GM21423 (cell line): ENCODE data around the gene HNRNPUL2.
"Not testable (repeated sequence)": the region's sequence is repeated elsewhere in the genome, so short reads cannot be mapped to it uniquely, and the experiment has no call there.

Experiments
- ATAC-seq: cut with Tn5 transposase; IDR thresholded peaks from one replicate; pipeline ENCODE4 v1.9.1; 2021; ENCODE audit warnings: mild to moderate bottlenecking, moderate library complexity; ENCODE audit not compliant: unreplicated experiment

The HNRNPUL2 gene

DNA sequence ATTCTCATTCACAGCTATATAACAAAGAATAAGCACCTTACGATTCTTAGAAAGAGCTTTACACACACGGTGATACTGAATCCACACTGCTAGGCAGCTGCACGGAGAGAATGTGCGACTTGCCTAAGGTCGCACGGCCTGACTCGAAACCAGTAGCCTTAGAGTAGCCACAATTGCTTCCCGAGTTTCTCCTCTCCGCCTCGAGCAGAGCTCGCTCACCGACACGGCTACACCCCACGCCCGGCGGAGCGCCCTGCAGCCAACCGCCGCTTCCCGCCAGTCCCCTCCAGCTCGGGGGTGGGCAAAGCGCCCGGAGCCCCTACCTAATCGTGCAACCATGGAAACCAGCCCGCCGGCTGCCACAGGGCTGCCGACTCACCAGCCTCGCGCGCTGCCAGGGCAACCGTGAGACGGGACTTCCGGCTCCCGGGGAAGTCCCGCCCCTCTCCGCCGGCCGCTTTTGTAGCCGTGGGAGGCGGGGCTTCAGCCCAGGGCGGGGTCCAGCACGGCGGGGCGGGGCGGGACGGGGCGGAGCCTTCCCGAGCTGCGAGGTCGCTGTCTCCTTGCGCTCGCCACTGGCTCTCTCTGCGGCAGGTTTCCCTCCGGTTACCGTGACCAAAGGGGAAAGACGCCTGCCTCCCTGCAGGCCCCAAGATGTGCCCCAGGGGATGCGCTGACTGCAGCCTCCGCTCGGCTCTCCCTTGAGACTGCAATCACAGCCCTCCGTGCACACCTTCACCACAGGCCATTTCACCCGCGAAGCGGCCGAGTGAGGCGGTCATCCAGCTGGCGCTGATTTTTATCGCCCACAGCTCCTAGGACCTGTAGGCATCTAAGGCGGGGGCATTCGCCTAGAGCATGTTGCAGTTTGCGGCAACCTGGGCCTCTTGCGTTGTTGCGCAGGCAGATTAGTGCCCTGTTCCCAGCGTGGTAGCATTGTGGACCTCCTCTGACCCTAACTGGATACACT lies 21.1 kb downstream of the HNRNPUL2 start:
- peak; percentile 51 for ATAC-seq

DNA sequence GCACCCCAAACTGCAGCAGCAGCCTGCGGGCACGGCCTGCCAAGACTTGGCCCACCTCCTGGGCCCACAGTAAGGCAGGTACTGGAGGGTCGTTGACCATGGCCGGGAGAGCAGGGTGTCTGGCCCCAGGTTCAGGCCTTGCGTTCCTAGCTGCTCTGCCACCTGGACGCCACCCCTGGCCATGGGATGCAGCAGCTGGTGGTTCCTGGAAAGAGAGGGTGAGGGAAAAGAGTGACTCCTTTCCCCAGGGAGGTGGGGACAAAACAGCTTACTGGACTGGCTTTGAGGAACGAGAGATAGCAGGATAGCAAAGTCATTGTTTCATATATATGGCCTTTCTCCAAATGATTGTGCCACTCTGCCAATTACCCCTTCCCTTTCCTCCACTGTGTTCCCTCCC lies 21.8 kb downstream of the HNRNPUL2 start:
- no peak for ATAC-seq

DNA sequence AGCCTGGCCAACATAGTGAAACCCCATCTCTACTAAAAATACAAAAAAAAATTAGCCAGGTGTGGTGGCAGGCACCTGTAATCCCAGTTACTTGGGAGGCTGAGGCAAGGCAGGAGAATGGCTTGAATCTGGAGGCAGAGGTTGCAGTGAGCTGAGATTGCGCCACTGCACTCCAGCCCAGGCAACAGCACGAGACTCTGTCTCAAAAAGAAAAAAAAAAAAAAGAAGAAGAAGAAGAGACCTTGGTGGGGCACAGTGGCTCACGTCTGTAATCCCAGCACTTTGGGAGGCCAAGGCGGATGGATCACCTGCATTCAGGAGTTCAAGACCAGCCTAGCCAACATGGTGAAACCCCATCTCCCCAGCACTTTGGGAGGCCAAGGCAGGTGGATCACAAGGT lies 23.3 kb downstream of the HNRNPUL2 start:
- not testable (repeated sequence) for ATAC-seq

DNA sequence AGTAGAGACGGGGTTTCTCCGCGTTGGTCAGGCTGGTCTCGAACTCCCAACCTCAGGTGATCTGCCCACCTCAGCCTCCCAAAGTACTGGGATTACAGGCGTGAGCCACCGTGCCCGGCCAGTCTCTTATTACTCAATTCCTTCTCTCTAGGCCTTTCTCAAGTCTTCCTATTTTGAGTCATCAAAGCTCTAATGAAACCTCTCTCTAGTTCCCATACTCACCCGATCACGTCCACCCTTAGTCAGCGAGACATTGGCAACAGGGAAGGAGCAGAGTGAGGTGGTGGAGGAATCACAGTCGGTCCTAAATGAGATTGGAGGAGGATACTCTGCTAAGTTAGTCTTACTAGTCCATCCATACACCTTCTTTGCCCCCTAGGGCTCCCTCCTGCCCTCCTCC lies 25.0 kb downstream of the HNRNPUL2 start:
- ATAC-seq, result no peak

DNA sequence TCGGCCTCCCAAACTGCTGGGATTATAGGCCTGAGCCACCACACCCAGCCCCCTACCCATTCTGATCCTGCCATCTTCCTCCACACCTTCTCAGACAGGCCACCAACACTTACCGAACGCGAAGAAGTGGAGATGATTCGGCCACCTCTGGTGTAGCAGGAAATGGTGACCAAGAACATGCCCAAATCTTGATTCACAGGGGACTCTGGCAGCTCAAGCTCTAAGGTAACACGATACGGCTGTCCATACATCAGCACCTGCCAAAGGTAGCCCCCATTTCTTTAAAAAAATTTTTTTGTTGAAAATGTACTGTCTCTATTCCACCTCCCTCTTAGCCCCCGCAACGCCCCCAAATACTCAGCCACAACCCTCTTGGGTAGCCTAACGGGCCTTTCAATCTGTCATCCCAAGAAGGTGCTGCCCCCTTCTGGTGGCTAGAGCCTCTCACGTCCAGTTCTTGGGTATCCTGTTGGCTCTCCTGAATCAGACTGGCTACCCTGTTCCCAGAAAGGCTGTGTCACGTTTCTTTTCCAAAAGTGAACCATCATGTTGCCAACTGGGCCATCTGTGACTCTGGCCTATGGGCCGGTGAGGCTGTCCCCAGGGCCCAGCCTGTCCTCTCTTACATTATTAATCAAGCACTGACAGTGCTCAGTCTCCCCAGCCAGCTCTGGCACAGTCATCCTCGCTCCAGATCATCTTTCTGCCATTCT lies 32.6 kb downstream of the HNRNPUL2 start:
- ATAC-seq, result no peak

DNA sequence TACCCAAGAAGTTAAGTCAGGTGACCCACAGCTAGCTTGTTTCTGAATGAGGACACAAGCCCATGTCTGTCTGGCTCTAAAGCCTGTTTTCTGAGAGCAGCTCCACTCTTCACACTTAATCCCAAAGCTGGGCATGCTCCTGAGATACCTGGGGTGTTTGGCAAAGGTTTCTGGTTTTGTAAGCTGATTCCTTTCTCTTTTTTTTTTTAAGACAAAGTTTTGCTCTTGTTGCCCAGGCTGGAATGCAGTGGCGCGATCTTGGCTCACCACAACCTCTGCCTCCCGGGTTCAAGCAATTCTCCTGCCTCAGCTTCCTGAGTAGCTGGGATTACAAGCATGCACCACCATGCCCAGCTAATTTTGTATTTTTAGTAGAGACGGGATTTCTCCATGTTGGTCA lies 33.6 kb downstream of the HNRNPUL2 start:
- not testable (repeated sequence) for ATAC-seq

DNA sequence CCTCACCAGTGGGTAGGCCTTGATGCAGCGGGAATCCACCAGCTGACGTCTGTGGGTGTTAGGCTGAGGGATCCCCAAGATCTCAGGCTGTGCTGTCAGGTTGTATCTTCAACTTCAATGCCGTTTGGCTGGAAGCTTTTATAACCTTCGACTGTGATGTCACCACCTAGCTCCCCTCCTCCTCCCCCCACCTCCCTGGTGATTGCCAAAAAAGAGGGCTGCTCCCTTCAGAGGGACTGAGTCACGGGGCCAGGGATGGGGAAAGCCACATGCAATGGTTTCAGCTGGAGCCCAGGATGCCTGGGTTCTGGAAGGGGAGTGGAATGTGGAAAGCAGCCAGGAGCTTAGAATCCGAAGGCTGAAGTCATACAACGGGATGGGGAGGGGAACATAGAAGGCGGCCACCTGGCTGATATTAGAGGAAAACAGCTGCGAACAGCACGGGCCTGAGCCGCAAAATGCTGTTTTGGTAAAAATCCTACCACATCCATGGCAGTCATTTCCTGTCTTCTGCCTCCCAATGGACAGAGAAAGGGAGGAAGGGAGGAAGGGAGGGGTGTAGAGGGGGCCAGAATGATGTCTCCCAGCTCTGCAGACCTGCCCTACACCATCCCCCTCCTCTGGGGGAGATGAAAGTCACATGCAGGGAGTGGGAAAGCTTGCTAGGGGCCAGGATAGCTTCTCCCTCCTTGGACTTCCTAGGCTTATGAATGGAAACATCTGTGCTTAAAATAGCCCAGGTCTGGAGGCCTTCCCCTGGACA lies 37.7 kb downstream of the HNRNPUL2 start, which contains the start of gene LRRN4CL:
Gene LRRN4CL, minus strand, starts transcription at position 110 of the 763 bp plus-strand sequence. CDS start 1,022 bp downstream, outside the sequence.
- no peak for ATAC-seq

DNA sequence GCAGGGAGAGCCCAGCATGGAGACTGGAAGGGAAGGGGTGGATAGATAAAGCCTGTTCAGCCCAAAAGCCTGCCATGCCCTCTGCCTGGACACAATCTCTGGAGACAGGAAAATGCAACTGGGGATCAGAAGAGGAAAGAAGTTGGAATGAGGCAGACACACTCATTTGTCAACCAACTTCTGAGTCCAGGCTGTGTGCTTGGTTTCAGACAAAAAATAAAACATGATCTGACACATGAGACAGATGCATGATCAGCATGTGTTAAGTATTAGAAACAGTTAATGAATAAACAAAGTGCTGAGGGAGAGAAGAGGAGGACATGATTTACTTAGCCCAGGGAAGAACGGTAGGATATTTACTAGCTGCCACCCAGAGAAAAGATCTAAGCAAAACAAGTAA lies 38.8 kb downstream of the HNRNPUL2 start:
- ATAC-seq, result no peak

- ATAC-seq, result no peak
Measured at GRCh38 chr11:62687508-62688396, 39.5 kb downstream of the HNRNPUL2 start.

GRCh38 chr11:62682518-62682917 lies 44.7 kb downstream of the HNRNPUL2 start:
- no peak for ATAC-seq

DNA sequence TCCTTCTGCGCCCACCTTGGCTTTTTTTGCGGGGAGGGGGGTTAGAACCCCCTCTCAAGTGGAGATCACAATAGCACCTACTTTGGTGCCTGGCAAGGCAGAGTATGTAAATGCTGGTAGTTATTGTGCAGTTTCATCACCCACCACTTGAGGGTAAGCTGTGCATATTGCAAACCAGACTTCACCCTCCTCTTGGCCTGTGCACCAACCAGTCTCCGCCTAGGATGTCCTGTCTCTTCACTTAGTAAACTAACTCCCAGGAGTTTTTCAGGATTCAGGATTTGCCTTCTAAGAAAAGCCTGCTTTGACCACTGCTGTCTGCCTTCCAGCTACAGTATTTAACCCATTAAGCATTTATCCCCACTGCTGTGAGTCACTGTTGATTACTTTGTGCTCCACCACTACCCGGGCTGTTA lies 46.4 kb downstream of the HNRNPUL2 start:
- ATAC-seq, result no peak

- peak; percentile 76 for ATAC-seq
Measured at GRCh38 chr11:62678770-62679696, 48.2 kb downstream of the HNRNPUL2 start, which contains the start of gene UBXN1. UBXN1 (minus strand) TSS chr11:62679073; CDS start chr11:62678923, 150 bp downstream.

GRCh38 chr11:62678433-62678769 lies 48.9 kb downstream of the HNRNPUL2 start:
- peak; percentile 10 for ATAC-seq

DNA sequence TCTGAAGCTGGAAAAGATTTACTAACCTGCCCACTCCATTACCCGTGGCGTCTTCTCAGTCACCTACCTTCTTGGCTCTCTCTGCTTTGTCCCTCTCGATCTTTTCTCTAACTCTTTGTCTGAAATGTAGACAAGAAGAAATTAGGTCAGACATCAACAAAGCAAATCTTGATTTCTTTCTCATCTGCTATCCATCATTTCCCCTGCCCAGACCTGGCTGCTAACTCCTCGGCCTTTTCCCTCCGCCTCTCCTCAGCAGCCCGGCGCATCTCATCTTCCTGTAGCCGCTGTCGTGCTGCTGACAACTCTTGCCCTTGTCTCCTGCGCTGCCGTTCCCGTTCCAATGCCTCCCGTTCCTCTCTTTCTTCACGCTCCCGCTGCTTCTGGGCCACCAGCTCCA lies 49.5 kb downstream of the HNRNPUL2 start:
- no peak for ATAC-seq

GRCh38 chr11:62677156-62677555 lies 50.1 kb downstream of the HNRNPUL2 start:
- no peak for ATAC-seq

- no peak for ATAC-seq
Measured at GRCh38 chr11:62676698-62677097, 50.6 kb downstream of the HNRNPUL2 start.

DNA sequence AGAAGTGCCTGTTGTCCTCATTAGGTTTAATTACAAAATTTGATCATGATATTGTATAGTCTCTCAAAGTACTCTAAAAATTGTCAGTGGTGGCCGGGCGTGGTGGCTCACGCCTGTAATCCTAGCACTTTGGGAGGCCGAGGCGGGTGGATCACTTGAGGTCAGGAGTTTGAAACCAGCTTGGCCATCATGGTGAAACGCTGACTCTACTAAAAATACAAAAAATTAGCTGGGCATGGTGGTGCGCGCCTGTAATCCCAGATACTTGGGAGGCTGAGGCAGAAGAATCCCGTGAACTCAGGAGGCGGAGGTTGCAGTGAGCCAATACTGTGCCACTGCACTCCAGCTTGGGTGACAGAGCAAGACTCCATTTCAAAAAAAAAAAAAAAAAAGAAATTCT lies 51.8 kb downstream of the HNRNPUL2 start:
- ATAC-seq, result not testable (repeated sequence)

DNA sequence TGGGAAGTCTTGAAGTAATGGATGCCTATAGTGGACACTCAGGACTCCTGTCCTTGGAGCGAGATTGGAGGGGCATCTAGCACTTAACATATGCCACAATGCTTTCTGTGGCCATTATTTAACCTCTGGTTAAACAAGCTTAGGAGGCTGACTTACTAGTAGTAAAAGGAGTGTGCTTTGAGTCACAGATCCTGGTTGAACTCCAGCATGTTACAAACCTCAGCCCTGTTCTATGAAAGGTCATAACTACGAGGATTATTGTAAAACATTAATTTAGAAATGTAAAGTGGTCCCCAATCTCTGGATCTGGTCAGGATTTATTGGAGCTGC lies 54.1 kb downstream of the HNRNPUL2 start:
- ATAC-seq, result no peak
